Thymus (tissue), 11 donors: ENCODE data around the gene GSE1. TPM values are rescaled to one million over a fixed set of nuclear protein-coding genes. Genes with fewer than 3 reads are reported as not detected.

ENCODE experiments used
- DNase-seq, 9 donors: peaks; one replicate each; pipeline ENCODE4 v3.0.0-alpha.2; 2013; ENCODE audit warnings: low spot score in 9 of 9, low read depth in 6 of 9, missing footprints in 1 of 9
- H3K27ac ChIP-seq, 2 donors: one replicate each; pipeline ENCODE4 v1.5.1; 2013; ENCODE audit warnings: control low read depth in 1 of 2, low read depth in 1 of 2, low read length in 1 of 2, mild to moderate bottlenecking in 1 of 2, moderate library complexity in 1 of 2
- H3K27me3 ChIP-seq, 2 donors: one replicate each; pipeline ENCODE4 v1.5.1; 2013; ENCODE audit warnings: low read length in 1 of 2; ENCODE audit not compliant: control insufficient read depth in 2 of 2, insufficient read depth in 1 of 2
- H3K36me3 ChIP-seq, 2 donors: one replicate each; pipeline ENCODE4 v1.5.1; 2013; ENCODE audit warnings: low read length in 1 of 2, mild to moderate bottlenecking in 1 of 2, moderate library complexity in 1 of 2; ENCODE audit not compliant: control insufficient read depth in 2 of 2, insufficient read depth in 2 of 2
- H3K4me1 ChIP-seq, 2 donors: one replicate each; pipeline ENCODE4 v1.5.1; 2013; ENCODE audit warnings: low read length in 2 of 2; ENCODE audit not compliant: control insufficient read depth in 2 of 2, insufficient read depth in 2 of 2
- H3K4me3 ChIP-seq, 2 donors: one replicate each; pipeline ENCODE4 v1.5.1; 2013; ENCODE audit warnings: low read length in 2 of 2, control low read depth in 1 of 2, mild to moderate bottlenecking in 1 of 2
- H3K9me3 ChIP-seq, 2 donors: one replicate each; pipeline ENCODE4 v1.5.1; 2013; ENCODE audit warnings: low read length in 1 of 2, mild to moderate bottlenecking in 1 of 2; ENCODE audit not compliant: control insufficient read depth in 2 of 2, insufficient read depth in 1 of 2
- WGBS: extraction: QIAGEN DNeasy Blood & Tissue Kit; methylation state at CpG from one replicate; pipeline ENCODE4 v1.1.7; 2013; 5-methylcytosine and 5-hydroxymethylcytosine counted together
- polyA plus RNA-seq: library from polyadenylated mRNA; stranded (reverse); fragments of 200-250 nt; gene quantifications from one replicate; pipeline ENCODE4 v1.2.3, GENCODE V29; 2013
- total RNA-seq: library from RNA; stranded (reverse); fragments of 120-200 nt; gene quantifications from one replicate; pipeline ENCODE4 v1.2.4, GENCODE V29; 2013
- donor health status: healthy.

GSE1 gene
- total and polyA plus RNA-seq, 2 donors: 29.9 to 32.4 TPM

- Histone ChIP-seq H3K36me3 (peaks cover 4 to 26% of the 10 kb centered on the region in 2 donors), H3K4me1 (peaks cover 44 to 97% of the 10 kb centered on the region in 2 donors), H3K9me3 (peaks cover 0 to 13% of the 10 kb centered on the region in 2 donors), H3K27ac (peak overlapping the region in 1 of 2 donors; percentile 44), H3K4me3 (no peak overlapping the region), H3K27me3 (no peaks in the 10 kb centered on the region)
- no peak for DNase-seq
- WGBS: 92% methylated on average over 5 of the region's 5 CpGs
These were observed 34.5 kb upstream of the GSE1 start for GRCh38 chr16:85578599-85578948.

- DNase-seq: no peak
- peaks cover 1 to 20% of the 10 kb centered on the region in 2 donors for H3K36me3 ChIP-seq
- no peak overlapping the region for H3K4me3 ChIP-seq
- H3K4me1 ChIP-seq: peaks cover 48 to 97% of the 10 kb centered on the region in 2 donors
- peaks cover 0 to 13% of the 10 kb centered on the region in 2 donors for H3K9me3 ChIP-seq
- 93% methylated on average over 13 of the region's 13 CpGs for WGBS
- H3K27me3 ChIP-seq: no peaks in the 10 kb centered on the region
- H3K27ac ChIP-seq: peak overlapping the region in 1 of 2 donors; percentile 9
These were observed 33.9 kb upstream of the GSE1 start for GRCh38 chr16:85579191-85579590.

DNA sequence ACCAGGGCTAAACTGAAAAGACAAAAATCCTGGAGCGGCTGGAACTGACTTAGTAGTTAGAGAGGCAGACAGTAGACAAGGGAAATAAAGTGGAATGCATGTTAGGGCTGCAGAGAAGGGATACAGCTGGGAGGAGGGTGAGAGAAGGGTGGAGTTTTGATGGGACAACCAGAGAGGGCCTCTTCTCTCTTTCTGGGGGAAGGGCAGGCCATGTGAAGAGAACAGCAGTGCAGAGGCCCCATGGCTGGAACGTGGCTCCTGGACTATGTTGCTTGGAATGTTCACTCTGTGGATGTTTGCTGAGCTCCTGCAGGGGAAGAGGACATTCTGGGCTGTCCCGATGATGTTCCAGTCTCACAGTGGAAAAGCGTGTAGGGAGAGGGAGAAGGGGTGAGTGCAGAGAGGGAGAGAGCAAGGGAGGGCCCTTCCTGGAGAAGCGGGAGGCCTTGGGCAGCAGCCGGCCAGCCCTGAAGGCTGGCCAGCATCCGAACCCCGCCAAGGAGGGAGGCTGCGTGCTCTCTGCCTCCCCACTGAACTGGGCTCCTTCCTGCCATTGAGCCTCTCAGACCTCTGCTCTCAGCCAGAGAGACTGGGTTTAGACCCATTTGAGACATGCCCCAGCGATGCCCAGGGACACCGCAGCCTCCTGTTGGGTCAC, 33.1 kb upstream of the GSE1 start:
- H3K4me3 ChIP-seq: no peak overlapping the region
- H3K27me3 ChIP-seq: no peaks in the 10 kb centered on the region
- H3K27ac ChIP-seq: no peak overlapping the region
- WGBS: 97% methylated on average over 11 of the region's 11 CpGs
- H3K36me3 ChIP-seq: peaks cover 3 to 24% of the 10 kb centered on the region in 2 donors
- no peak for DNase-seq
- H3K4me1 ChIP-seq: peaks cover 50 to 97% of the 10 kb centered on the region in 2 donors
- peaks cover 0 to 13% of the 10 kb centered on the region in 2 donors for H3K9me3 ChIP-seq

- 97% methylated on average over 7 of the region's 7 CpGs for WGBS
These were observed 32.4 kb upstream of the GSE1 start for GRCh38 chr16:85580684-85581083.

GRCh38 chr16:85582229-85582991, 30.7 kb upstream of the GSE1 start:
- no peak for DNase-seq
- H3K4me1 ChIP-seq: peaks cover 40 to 96% of the 10 kb centered on the region in 2 donors
- peaks cover 14 to 46% of the 10 kb centered on the region in 2 donors for H3K36me3 ChIP-seq
- peak overlapping the region in 1 of 2 donors; percentile 69 for H3K27ac ChIP-seq
- peaks cover 0 to 13% of the 10 kb centered on the region in 2 donors for H3K9me3 ChIP-seq
- no peak overlapping the region for H3K4me3 ChIP-seq
- no peaks in the 10 kb centered on the region for H3K27me3 ChIP-seq
- 94% methylated on average over 29 of the region's 29 CpGs for WGBS

More at GRCh38 chr16:85580684-85581083, 32.4 kb upstream of the GSE1 start:
- no peak for DNase-seq
- H3K4me1 ChIP-seq: peaks cover 48 to 98% of the 10 kb centered on the region in 2 donors
- peaks cover 6 to 30% of the 10 kb centered on the region in 2 donors for H3K36me3 ChIP-seq
- no peak overlapping the region for H3K27ac ChIP-seq
- no peak overlapping the region for H3K4me3 ChIP-seq
- H3K9me3 ChIP-seq: peaks cover 0 to 13% of the 10 kb centered on the region in 2 donors
- H3K27me3 ChIP-seq: no peaks in the 10 kb centered on the region

GRCh38 chr16:85583491-85584181, 29.5 kb upstream of the GSE1 start:
- Histone ChIP-seq H3K9me3 (peaks cover 0 to 13% of the 10 kb centered on the region in 2 donors), H3K27ac (peak overlapping the region; percentile 69 to 84), H3K36me3 (peaks cover 14 to 49% of the 10 kb centered on the region in 2 donors), H3K4me3 (no peak overlapping the region), H3K27me3 (no peaks in the 10 kb centered on the region), H3K4me1 (peaks cover 32 to 91% of the 10 kb centered on the region in 2 donors)
- peak in 1 of 9 donors; percentile 48 for DNase-seq
- 71% methylated on average over 22 of the region's 22 CpGs for WGBS

GRCh38 chr16:85584267-85584666, 28.9 kb upstream of the GSE1 start:
- WGBS: 71% methylated on average over 14 of the region's 14 CpGs
- H3K36me3 ChIP-seq: peaks cover 14 to 49% of the 10 kb centered on the region in 2 donors
- peaks cover 0 to 16% of the 10 kb centered on the region in 2 donors for H3K9me3 ChIP-seq
- H3K27ac ChIP-seq: peak overlapping the region in 1 of 2 donors; percentile 69
- H3K4me3 ChIP-seq: no peak overlapping the region
- H3K4me1 ChIP-seq: peaks cover 32 to 92% of the 10 kb centered on the region in 2 donors
- no peak for DNase-seq
- H3K27me3 ChIP-seq: no peaks in the 10 kb centered on the region

GRCh38 chr16:85584819-85585282, 28.3 kb upstream of the GSE1 start:
- Histone ChIP-seq H3K4me1 (peaks cover 32 to 86% of the 10 kb centered on the region in 2 donors), H3K27ac (no peak overlapping the region), H3K9me3 (peaks cover 0 to 16% of the 10 kb centered on the region in 2 donors), H3K27me3 (no peaks in the 10 kb centered on the region), H3K36me3 (peaks cover 14 to 46% of the 10 kb centered on the region in 2 donors), H3K4me3 (no peak overlapping the region)
- WGBS: 94% methylated on average over 20 of the region's 20 CpGs
- no peak for DNase-seq
